ENCODE data around the gene CLHC1. TPM values are rescaled to one million over a fixed set of nuclear protein-coding genes. Genes with fewer than 3 reads are reported as not detected.
"Not testable (repeated sequence)": the region's sequence is repeated elsewhere in the genome, so short reads cannot be mapped to it uniquely, and the experiment has no call there.

Gene CLHC1
- total RNA-seq, 1 donor from 2014 or later, result 6.8 TPM

DNA sequence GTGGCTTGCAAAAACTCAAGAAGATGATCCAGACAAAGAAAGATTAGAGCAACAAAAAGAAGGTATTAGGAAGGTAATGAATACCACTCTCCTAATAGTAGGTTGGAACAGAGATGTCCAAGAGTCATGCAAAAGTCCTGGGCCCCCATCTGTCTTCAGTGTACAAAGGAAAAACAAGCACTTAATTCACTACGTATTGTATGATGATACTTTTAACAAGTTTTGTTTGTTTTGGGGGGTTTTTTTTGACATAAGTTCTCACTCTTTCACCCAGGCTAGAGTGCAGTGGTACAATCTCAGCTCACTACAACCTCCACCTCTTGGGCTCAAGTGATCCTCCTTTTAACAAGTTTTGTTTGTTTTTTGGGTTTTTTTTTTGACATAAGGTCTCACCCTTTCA, 101.2 kb downstream of the CLHC1 start:
- no peak for DNase-seq (ENCODE audit: low read depth)
- H3K27me3 ChIP-seq (ENCODE audit: control insufficient read depth, insufficient read depth, low read length), result no peaks in the 10 kb centered on the region
- no peaks in the 10 kb centered on the region for H3K36me3 ChIP-seq (ENCODE audit: control insufficient read depth, insufficient read depth, low read length)
- H3K4me3 ChIP-seq (ENCODE audit: low read depth, low read length), result no peak overlapping the region
- TF ChIP-seq, protein P1, sequence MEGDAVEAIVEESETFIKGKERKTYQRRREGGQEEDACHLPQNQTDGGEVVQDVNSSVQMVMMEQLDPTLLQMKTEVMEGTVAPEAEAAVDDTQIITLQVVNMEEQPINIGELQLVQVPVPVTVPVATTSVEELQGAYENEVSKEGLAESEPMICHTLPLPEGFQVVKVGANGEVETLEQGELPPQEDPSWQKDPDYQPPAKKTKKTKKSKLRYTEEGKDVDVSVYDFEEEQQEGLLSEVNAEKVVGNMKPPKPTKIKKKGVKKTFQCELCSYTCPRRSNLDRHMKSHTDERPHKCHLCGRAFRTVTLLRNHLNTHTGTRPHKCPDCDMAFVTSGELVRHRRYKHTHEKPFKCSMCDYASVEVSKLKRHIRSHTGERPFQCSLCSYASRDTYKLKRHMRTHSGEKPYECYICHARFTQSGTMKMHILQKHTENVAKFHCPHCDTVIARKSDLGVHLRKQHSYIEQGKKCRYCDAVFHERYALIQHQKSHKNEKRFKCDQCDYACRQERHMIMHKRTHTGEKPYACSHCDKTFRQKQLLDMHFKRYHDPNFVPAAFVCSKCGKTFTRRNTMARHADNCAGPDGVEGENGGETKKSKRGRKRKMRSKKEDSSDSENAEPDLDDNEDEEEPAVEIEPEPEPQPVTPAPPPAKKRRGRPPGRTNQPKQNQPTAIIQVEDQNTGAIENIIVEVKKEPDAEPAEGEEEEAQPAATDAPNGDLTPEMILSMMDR (IDR thresholded peaks at IDR 0.05; ENCODE audit: insufficient read depth, low read length, severe bottlenecking), result no peak
- no peak for FAIRE-seq

DNA sequence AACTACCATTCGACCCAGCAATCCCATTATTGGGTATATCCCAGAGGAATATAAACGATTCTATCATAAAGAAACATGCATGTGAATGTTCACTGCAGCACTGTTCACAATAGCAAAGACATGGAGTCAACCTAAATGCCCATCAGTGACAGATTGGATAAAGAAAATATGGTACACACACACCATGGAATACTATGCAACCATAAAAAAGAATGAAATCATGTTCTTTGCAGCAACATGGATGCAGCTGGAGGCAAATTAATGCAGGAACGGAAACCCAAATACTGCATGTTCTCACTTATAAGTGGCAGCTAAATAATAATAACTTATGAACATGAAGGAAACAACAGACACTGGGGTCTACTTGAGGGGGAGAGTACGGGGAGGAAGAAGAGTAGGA, 105.5 kb downstream of the CLHC1 start:
- not testable (repeated sequence) for DNase-seq (ENCODE audit: low read depth); H3K4me3 ChIP-seq (ENCODE audit: low read depth, low read length); H3K36me3 ChIP-seq (ENCODE audit: control insufficient read depth, insufficient read depth, low read length); H3K27me3 ChIP-seq (ENCODE audit: control insufficient read depth, insufficient read depth, low read length); FAIRE-seq

Other genes with a start within 250 kb of the CLHC1 start
- 106 and 162 TPM in 2 replicates for gene RTN4, start 181.8 kb downstream of the CLHC1 start, total RNA-seq
- 949 and 1,648 TPM in 2 replicates for gene RPS27A, start 395 bp upstream of the CLHC1 start, total RNA-seq
- 70.0 and 72.1 TPM in 2 replicates for gene MTIF2, start 36.9 kb upstream of the CLHC1 start, total RNA-seq
- gene CCDC88A, start 187.6 kb upstream of the CLHC1 start, total RNA-seq, result 15.7 and 20.3 TPM in 2 replicates